RWPE1 (cell line): ENCODE results near the gene SF3B2.
A peak's percentile ranks its signal among the peaks of the same experiment; 100 is the strongest.

ENCODE experiments used
- CTCF ChIA-PET: fragments of 350-600 bp; sonication (Branson Sonifier 250); formaldehyde crosslinking; extraction: SDS; loops from one replicate; lab custom pipeline; 2021; lab: Yijun Ruan, JAX
- POLR2A ChIA-PET: fragments of 400-600 bp; formaldehyde crosslinking; extraction: SDS; loops from one replicate; lab custom pipeline; 2020; ENCODE audit warnings: antibody characterized with exemption; ENCODE audit not compliant: low non-redundant PET; lab: Yijun Ruan, JAX
- DNase-seq: peaks from one replicate; pipeline ENCODE4 v3.0.0; 2012; ENCODE audit warnings: low spot score
- H3K27ac ChIP-seq: fragments of 450-650 bp; 2 replicates; pipeline ENCODE4 v1.5.1; 2017
- TF ChIP-seq, protein P1 (sequence below): fragments of 450-650 bp; conservative IDR thresholded peaks from 2 replicates; pipeline ENCODE4 v1.5.1; 2017; ENCODE audit warnings: low read depth, mild to moderate bottlenecking

The SF3B2 gene

DNA sequence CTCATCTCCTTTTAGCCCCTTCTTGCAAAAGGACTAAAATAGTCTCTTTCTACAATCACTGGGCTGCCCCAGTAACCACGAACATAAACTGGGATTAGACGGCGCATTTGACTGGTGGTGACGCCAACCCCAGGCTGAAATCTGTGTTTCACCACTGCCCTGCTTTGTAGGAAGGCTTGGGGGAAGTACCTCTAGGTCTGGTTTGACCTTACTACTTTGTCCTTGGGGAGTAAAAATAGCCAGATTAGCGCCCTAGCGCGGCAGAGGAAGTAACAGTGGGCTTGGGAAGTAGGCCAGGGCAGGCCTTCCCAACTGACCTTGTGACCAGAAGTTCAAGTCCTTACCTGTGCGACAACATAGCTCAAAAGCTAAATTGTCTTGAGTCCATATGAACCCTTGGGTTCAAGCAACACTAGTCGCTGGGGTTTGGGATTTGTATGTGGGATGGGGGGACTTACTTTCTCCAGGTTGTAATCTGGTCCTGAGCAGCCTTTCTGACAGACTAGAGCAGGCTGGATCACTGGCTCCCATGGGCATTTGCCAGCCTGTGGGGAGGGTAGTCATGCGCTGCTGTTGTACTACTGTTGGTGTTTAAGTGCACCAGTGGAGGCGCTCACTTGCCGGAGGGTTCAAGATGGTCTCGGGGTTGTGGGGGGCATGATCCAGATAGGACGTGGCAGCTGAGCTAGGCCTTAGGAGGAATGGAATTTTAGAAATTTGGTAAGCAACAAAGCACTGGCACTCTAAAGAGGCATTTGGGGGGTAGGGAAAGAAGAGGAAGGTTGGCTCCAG, 17.0 kb downstream of the SF3B2 start:
- CTCF ChIA-PET = interaction anchor here (0.6 to 3.5 kb wide), 10 partner anchors 11 to 402 kb away, joined by 3 to 32 read pairs (median 3); partner anchors contain the start of gene SF3B2
- DNase-seq = no peak

DNA sequence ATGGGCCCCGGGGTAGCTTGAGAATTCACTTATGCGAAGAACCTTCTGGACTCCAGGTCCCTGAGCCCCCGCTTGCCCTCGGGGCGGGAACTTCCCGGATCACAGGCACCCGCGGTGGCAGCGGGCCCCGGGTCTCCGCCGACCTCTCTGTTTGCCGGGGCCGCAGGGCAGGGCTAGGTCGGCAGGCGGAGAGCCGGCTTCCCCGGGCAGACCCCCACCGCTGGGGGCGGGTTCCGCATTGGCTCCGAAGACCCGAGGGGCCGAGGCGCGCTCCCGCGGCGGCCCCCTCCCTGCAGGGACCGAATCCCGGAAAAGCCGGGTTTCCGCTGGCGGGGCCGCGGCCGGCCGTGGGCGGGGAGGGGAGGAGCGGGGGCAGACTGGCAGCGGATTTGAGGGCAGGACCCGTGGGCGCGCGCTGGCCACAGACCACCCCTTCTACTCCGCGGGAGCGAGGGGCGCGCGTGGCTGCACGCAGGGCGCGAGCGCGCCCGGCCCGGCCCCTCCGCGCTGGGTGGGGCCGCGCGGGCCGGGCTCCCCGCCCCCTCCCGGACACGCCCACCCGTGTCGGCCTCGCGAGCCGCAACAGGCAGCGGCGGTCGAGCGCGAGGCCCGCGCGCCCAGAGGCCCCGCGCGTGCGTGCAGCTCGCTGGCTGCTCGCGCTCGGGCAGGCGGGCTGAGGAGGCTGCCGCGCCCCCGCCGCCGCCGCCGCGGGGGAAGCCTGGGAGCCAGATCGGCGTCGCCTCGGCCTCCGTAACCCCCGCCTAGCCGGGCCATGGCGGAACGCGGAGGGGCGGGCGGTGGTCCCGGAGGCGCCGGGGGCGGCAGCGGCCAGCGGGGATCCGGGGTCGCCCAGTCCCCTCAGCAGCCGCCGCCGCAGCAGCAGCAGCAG, 17.8 kb downstream of the SF3B2 start, which contains the start of gene PACS1:
TSS of gene PACS1 (plus strand) at position 558 of the 889 bp plus-strand sequence. CDS start at position 773, 215 bp downstream.
- TF ChIP-seq, protein P1, sequence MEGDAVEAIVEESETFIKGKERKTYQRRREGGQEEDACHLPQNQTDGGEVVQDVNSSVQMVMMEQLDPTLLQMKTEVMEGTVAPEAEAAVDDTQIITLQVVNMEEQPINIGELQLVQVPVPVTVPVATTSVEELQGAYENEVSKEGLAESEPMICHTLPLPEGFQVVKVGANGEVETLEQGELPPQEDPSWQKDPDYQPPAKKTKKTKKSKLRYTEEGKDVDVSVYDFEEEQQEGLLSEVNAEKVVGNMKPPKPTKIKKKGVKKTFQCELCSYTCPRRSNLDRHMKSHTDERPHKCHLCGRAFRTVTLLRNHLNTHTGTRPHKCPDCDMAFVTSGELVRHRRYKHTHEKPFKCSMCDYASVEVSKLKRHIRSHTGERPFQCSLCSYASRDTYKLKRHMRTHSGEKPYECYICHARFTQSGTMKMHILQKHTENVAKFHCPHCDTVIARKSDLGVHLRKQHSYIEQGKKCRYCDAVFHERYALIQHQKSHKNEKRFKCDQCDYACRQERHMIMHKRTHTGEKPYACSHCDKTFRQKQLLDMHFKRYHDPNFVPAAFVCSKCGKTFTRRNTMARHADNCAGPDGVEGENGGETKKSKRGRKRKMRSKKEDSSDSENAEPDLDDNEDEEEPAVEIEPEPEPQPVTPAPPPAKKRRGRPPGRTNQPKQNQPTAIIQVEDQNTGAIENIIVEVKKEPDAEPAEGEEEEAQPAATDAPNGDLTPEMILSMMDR = no peak
- ChIA-PET POLR2A (interaction anchor here (0.6 kb wide), 1 partner anchor 65 kb away, joined by 3 read pairs; no protein-coding TSS in a partner anchor), CTCF (interaction anchor here (1.1 kb wide), 1 partner anchor 12 kb away, joined by 6 read pairs; no protein-coding TSS in a partner anchor)
- peak within 1 kb of the TSS; percentile 95 for H3K27ac ChIP-seq
- peak; percentile 66 for DNase-seq

More for the DNA sequence above, 17.0 kb downstream of the SF3B2 start:
- H3K27ac ChIP-seq = peak overlapping the region; percentile 95
- TF ChIP-seq, protein P1 = no peak
- POLR2A ChIA-PET = interaction anchor here (0.5 to 1.2 kb wide), 2 partner anchors 17 to 175 kb away, joined by 3 to 4 read pairs; partner anchors contain the start of gene SF3B2

DNA sequence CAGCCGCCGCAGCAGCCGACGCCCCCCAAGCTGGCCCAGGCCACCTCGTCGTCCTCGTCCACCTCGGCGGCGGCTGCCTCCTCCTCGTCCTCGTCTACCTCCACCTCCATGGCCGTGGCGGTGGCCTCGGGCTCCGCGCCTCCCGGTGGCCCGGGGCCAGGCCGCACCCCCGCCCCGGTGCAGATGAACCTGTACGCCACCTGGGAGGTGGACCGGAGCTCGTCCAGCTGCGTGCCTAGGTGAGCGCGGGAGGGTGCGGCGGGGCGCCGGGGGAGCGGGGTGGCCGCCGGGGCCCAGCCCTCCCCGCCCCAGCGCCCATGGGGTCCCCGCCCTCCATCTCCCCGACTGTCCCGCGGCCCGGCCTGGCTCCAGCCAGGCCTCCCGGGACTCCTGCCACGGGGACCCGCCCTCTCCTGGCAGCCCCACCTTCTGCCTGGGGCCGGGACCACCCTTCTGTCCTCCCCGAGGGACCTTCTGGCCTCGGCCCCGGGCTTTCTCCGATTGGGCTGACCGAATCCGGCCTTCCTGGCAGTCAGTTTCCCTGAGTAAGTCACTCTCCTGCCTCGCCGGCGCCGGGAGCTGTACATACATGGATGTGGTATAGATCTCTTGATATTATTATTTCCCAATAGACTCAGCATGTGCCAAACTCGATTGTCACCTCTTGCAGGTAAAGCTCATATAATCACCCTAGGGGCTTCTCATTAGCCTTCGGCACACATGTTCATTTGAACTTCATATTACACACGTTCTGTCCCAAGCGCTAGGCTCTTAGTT, 18.6 kb downstream of the SF3B2 start:
- TF ChIP-seq, protein P1 = no peak
- peak overlapping the region; percentile 95 for H3K27ac ChIP-seq
- CTCF ChIA-PET = interaction anchor here (1.0 kb wide), 1 partner anchor 151 kb away, joined by 4 read pairs; no protein-coding TSS in a partner anchor
- DNase-seq = peak; percentile 31
- POLR2A ChIA-PET = interaction anchor here (0.6 kb wide), 1 partner anchor 65 kb away, joined by 3 read pairs; no protein-coding TSS in a partner anchor

DNA sequence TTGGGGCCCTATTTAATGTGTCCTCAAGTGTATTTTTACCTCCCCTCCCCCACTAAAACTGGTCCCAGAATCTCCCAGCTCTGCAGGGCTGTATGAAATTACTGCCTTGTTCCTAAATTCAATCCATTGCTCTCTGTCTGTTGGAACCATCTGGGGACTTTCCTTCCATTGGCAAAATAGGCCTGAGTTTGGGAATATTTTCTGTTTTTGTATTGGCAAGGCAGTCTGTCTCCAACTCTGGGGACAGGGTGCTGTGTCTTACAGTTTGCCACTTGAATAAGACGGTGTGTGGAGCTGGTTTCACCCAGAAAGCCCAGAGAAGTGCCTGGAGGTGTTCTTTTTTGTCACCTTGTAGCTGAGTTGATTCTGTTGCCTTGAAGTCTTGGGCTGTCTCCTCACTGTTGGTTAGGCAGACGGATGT, 19.2 kb downstream of the SF3B2 start:
- POLR2A ChIA-PET = no interaction called here
- DNase-seq = no peak
- CTCF ChIA-PET = interaction anchor here (1.0 kb wide), 1 partner anchor 151 kb away, joined by 4 read pairs; no protein-coding TSS in a partner anchor
- TF ChIP-seq, protein P1 = no peak
- H3K27ac ChIP-seq = peak overlapping the region; percentile 95

DNA sequence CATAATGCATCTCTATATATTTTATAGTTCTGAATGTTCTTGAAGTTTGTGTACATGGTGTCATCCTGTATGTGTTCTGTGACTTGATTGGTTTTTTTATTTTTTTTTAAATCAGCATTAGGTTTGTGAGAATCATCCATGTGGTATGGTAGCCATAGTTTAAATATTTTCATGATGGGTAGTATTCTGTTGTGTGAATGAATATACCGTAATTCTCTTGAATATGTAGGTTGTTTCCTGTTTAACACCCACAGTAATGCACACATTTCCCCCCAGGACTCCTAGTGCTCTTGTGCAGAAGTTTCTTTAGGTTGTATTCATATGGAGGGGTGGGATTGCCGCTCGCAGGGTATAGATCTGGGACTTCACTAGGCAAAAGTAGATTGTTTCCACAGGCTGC, 19.9 kb downstream of the SF3B2 start:
- H3K27ac ChIP-seq = no peak overlapping the region
- TF ChIP-seq, protein P1 = no peak
- POLR2A ChIA-PET = no interaction called here
- CTCF ChIA-PET = interaction anchor here (0.6 kb wide), 1 partner anchor 44 kb away, joined by 5 read pairs; no protein-coding TSS in a partner anchor
- no peak for DNase-seq
